GM18909 (cell line): Measurements from ENCODE around the gene PTPRF.

Experiments used
- ATAC-seq: cut with Tn5 transposase; IDR thresholded peaks from one replicate; pipeline ENCODE4 v1.9.1; 2021; ENCODE audit warnings: mild to moderate bottlenecking; ENCODE audit not compliant: unreplicated experiment, poor library complexity

The PTPRF gene

DNA sequence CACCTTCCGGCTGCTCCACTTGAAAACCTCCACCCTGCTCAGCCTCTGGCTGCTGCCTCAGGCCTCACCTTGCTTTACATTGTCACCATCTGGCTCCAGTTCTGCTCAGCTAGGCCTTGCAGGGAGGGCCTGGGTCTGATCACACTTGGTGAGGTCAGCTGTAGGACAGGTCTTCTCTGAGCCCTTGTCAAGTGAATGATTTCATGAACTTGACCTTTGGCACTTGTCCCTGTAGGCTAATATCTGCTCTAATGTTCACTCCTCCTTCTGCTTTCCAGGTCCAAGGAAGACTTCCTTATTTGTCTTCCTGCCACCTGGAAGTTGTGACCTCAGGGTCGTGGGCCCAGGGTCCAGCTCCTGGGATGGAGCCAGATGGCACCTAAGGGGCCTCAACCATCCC is 41.4 kb downstream of the PTPRF start:
- no peak for ATAC-seq

DNA sequence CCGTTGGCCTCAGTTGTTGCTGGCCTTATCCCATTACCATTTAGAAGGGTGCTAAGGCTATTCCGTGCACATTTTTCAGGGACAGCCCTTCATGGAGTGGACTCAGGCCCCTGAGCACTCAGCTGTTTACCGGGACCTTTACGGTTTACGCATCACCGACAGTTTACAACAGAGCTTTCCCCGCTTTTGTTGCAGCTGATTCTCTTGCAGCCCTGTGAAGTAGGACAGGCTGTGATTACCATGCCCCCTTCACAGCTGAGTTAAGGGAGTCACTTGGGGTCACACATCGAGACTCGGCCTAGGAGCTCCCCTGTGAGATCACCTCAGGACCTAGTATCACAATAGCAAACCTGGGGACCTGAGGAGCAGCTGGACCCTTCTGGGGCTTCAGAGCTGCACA is 41.9 kb downstream of the PTPRF start:
- ATAC-seq = no peak

DNA sequence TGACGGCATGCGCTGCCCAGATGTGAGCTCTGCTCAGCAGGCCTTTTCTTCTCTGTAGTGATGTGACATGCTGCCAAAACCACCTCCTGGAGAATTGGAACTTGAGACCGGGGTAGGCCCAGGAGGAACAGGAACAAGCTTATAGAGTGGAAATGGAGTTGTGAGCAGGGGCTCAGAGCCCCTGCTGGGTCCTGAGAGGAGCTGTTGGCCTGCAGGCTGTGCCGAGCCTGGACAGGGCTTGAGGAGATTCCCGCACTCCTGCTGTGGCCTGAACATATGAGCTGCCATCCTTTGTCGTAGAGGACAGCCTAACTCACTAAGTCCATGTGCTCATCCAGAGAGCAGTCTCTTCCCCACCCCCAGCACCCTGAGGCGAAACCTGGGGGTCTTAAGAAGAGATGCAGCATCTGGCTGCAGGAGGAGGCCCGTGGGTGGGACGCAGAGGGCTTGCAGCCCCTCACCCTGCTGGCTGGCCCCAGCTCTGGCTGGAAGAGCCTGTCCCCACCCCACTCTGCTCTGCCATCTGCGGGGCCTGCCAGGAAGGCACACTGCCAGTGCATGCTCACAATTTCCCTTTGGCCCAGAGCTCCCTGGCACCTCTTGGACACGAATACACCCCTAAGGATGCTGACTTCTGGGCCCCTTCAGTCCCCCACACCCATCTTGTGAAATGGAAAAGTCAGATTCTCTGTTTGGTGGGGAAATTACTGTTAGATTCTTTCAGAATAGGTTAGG is 42.5 kb downstream of the PTPRF start:
- ATAC-seq = no peak

DNA sequence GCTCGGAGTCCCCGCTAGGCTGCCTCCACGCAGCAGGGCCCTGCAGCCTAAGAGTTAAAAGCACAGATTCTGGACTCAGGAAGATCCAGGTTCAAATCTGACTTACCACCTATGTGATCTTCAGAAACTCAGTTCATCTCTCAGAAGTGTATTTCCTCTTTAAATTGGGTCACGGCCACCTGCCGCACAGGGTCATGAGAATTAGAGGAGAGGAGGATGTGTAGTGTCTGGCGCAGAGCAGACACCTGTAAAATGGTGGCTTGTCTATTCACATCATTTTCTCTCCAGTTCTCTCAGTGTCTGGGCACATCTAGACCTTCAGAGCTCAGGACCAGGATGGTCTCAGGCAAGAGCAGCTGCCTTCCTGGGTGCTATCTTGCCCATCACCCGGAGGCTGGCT is 45.8 kb downstream of the PTPRF start:
- ATAC-seq = no peak

DNA sequence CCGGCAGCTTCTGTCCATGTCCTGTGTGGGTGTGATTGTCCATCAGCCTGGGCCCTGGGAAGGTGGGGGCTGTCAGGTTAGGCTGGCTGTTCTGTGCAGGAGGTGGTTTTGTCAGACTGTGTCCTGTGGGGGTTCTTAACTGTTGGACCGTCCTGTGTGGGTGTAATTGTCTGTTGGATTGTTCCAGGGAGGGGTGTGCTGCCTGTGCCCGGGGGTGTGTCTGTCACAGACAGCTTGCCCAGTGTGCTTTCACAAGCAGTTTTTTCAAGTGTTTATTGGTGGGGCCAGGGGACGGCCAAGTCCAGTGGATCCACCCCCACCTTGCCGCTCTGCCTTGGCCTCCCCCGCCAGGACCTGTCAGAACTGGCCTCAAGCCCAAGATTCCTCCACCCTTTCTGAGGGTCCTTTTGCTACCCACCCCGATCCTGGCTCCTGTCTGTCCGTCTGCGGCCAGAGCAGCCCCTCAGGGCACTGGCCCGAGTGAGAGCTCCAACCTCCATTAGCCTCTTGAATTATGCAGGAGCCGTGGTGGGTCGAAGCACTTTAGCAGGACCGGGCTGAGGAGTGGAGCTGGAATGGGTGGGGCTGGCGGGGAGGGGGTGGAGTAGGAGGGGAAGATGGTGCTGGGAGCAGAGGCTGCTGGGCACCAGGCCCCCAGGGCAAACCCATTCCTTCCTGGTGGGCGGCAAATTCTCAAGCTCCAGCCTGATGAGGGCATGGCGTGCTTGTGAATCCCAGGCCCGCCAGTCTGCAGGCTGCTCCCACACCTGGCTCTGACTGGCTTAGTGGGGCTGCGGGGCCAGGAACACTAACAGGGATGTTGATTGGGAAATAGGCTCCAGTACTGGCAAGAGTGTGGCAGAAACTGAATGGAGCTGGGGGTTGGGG is 47.2 kb downstream of the PTPRF start:
- ATAC-seq = no peak

DNA sequence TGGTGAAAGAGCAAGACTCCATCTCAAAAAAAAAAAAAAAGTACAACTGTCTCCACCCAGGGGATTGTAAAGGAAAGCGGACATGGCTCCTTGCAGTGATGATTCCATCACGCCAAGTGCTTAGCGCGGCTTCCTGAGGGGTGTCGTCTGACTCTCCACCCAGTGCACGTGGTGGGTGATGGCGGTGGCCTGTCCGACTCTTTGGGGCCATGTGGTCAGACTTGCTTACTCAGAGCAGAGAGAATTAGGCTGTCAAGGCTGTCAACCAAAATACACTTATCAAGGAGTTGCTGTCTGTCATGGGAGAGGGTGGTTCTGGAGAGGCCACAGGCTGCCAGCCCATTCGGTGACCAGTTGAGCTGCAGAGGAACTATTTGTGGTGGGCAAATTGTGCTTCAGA is 49.4 kb downstream of the PTPRF start:
- no peak for ATAC-seq

DNA sequence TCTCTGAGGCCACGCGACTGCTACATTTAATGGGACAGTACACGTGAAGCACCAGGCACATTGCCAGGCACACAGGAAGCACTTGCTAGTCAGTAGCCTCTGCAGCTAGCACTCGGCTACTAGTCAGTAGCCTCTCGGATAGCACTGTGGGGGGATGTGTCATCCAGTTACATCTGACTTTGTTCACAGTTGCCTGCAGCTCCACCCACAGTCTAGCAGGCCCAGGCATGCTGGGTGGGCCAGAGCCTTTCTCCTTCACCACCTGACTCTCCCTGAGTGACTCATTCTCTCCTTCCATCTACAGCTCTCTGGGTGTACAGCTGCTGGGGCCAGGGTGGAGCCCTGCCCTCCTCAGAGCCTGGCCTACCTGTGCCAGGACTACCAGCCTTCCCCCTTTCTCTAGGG is 51.5 kb downstream of the PTPRF start:
- ATAC-seq = no peak

DNA sequence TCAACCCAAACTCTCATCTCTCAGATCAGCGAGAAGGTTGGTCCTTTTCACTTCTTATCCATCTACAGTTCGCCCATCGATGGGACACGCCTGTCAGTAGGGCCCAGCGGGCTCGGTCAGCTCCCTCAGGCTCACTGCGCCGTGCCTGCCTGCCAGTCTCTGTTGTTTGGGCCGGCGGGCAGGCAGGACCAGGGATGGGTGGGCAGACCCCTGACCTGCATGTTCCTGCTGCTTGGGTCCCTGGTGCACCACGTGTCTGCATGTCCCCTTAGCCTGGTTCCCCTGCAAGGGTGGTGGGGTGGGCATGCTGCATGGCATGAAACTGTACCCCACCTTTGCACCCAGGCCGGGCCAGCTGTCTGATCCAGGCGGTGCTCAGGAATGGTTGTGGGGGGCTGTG is 52.4 kb downstream of the PTPRF start:
- no peak for ATAC-seq

DNA sequence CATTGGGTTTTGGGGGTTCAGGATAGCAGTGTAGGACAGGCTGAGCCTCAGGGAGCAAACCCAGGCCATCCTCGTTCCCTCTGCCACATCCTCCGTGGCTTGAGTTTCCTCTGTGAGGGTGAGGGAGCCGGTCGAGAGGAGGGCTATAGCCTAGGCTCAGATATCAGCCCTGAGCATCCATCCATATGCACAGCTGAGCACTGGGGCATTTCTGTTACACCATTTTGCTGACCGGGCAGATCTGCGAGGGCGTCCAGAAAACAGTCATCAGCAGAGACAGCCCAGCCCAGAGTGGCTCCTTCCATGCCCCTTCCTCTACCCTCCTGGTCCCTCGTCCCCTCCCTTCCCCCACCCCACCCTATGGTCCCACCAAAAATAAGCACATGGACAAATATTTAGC is 53.5 kb downstream of the PTPRF start:
- no peak for ATAC-seq

DNA sequence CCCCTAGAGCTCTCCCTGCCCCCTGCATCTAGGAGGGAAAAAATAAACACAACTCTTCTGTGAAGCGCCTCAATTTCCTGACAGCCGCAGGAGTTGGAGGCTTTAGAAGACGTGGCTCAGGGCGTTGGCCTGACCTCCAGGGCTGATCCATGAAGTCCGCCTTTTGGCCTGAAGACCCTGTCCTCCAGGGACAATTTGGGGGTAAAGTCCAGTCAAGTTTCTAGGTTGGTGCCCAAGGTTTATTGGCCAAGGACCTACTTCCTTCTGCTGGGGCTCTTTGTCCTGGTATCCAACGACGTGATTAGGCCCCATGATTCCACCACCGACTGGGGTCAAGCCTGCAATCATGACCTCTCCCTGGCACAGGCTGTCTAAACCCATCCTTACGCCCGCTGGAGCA is 54.9 kb downstream of the PTPRF start:
- ATAC-seq = no peak

DNA sequence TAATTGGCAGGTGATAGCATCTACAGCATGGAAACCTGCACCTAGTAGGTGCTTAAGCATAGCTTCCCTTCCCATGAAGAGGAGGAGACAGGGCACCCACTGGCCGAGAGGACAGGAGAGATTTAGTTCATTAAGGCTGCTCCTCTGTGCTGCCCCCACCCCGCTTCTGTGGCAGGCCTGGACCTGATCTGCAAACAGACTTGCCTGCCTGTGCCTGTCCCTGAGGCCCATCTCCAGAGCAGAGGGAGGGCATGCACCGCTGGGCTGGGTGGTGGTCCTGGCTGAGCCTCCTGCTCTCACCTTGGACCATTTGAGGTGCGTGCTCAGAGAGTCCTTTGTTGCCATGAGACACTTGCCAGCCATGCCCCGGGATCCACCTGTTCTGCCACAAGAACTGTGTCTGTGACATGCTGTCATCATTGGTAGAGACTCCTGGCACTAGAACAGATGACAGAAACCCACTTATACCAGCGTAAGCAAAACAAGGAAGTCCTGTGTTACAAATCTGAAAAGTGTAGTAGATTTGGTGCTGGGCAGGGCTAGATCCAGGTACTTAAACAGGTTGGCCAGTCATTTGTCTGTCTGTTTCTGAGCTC is 55.6 kb downstream of the PTPRF start:
- no peak for ATAC-seq

DNA sequence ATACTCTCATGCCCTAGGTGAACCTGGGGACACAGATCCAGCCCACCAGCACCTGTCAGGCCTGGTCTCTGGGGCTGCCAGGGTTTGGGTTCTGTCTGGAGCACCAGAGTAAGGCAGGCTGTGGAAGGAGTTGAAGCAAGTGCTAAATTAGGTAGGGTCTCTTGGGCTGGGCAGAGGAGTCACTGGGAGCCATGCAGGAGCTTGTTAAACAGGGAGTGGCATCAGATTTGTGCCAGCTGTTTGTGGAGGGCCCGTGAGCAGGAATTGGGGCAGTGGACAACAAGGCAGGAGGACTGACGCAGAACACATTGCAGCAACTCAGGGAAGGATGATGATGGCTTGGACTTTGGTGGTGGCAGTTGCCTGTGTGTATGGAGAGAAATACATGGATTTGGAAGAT is 56.3 kb downstream of the PTPRF start:
- no peak for ATAC-seq

DNA sequence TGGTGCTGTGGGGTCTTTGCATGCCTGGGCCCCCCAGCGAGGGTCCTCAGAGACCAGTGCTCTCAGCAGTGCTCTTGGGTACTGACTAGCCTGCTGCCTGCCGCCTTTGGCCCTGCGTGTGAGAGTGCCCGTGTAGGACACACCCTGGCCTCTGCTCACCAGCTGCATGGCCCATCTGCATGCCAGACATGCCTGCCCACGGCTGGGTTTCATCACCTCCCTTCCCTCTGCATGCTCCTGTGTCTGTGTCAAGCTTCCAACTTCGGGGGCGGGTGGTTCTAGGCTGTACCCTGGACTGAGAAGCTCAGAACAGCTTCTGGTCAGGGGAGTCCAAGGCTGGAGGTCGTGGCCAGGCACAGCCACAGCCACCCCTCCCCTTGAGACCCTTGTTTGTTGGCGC is 56.9 kb downstream of the PTPRF start:
- ATAC-seq = no peak

DNA sequence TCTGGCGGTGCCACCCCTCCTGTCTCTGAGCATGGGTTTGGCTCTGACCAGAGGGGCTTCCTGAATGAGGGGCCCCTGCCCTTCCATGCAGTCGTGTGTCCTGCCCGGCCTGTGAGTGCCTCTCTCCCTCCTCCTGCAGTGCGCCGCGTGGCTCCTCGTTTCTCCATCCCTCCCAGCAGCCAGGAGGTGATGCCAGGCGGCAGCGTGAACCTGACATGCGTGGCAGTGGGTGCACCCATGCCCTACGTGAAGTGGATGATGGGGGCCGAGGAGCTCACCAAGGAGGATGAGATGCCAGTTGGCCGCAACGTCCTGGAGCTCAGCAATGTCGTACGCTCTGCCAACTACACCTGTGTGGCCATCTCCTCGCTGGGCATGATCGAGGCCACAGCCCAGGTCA is 57.9 kb downstream of the PTPRF start:
- no peak for ATAC-seq

DNA sequence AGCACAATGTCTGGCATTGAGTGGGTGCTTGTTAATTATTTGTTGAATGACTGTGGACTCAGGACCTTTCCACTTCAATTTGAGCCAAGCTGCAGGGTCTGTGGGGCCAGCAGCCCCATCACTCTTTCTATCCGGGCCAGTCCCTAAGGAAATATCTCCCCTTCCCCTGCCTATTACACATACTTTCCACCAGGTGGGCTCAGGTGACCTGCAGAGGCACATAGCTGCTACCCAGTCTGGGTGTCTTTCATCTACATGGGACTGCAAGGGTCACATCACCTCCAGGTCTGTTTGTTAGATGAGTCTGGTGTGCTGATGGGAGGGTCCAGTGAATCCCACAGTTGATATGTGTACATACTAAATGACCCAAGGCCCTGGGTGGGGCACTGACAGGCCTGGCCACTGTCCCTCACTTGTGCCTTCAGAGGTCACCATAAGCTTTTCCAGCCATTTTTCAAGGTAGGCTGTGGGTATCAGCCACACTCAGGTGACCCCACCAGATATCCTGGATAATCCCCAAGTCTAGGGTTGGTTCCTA is 59.8 kb downstream of the PTPRF start:
- ATAC-seq = no peak

DNA sequence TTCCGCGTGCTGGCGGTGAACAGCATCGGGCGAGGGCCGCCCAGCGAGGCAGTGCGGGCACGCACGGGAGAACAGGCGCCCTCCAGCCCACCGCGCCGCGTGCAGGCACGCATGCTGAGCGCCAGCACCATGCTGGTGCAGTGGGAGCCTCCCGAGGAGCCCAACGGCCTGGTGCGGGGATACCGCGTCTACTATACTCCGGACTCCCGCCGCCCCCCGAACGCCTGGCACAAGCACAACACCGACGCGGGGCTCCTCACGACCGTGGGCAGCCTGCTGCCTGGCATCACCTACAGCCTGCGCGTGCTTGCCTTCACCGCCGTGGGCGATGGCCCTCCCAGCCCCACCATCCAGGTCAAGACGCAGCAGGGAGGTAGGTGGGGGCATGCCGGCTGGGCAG is 60.5 kb downstream of the PTPRF start:
- no peak for ATAC-seq

DNA sequence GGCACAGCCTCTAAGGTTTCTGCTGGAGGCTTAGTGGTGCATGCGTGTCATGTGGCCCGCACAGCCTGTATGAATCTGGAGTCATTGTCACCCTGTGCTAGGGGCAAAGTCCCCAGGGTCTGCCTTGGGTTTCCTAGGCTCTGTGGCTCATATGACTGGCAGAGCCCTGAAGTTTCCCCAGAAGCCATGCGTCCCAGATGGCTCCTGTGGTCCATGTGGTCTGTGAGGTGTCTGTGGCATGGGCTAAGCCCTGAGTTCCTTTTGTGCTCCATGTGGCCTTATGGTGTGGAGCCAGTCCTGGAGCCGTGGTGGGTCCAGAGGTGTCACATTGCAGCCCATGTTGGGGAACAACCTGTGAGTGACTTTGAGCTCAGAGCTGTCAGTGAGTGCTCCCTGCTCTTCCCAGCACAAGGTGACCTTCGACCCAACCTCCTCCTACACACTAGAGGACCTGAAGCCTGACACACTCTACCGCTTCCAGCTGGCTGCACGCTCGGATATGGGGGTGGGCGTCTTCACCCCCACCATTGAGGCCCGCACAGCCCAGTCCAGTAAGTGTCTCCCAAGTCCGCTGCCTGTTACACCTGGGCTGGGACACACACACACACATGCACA is 61.5 kb downstream of the PTPRF start:
- no peak for ATAC-seq

DNA sequence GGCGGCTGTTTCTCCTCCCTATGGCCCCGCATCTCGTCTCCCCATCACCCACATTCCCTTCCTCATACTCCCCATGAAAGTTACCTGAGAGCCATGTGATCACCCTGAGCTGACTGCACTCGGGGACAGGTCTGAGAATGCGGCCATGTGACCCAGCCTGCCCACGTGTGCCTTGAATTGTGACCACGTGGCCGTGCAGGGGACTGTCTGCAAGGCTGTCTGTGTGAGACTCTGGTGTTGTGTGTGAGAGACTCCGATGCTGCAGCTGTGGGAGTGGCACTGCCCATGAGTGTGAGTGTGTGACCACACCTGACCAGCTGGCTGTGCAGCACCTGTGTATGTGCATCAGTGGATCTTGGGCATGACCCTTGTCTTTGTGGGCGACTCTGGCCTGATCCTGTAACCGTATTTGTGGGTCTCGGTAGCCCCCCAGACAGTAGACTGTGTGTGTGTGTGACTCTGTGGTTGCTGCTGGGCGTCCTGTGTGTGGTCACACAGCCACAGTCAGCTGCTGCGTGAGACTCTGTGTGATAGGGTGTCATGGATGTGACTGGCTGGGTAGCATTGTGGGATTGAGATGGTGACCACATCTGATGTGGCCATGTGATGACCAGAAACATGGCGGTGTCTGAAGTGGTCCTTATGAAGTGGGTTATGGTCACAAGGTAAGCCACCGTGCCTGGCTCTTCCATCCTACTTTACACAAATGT is 62.4 kb downstream of the PTPRF start:
- ATAC-seq = no peak

DNA sequence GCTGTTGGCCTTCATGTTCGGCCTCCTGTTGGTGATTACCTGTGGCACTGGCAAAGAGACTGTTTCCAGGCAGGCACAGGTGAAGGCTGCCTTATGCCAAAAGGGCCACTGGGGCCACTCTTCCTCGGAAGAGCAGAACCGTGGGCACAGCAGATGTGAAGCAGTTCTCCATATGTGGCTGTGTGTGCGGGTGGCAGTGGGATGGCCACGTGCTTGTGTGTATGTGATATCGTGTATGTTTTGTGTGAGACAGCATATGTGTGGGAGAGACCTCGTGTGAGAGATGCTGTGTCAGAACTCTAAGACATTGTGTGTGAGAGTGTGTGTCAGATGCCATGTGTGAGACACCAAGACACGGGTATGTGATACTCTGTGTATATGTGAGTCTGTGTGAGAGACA is 65.9 kb downstream of the PTPRF start:
- no peak for ATAC-seq

DNA sequence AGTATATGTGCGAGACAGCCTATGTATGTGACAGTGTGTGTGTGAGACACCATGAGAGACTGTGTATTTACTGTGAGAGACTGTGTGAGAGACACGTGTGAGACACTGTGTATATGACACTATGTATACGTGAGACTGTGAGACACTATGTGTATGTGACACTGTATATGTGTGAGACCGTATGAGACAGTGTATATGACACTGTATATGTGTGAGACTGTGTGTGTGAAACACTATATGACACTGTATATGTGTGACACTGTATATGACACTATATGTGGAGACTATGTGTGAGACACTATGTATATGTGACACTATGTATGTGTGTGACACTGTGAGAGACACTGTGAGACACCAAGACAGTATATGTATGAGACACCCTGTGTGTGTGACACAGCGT is 66.3 kb downstream of the PTPRF start:
- no peak for ATAC-seq
